LHCN-M2 (cell line): ENCODE results near the gene DEFB112. TPM values are rescaled to one million over a fixed set of nuclear protein-coding genes. Genes with fewer than 3 reads are reported as not detected.

Source experiments
- DNase-seq: peaks from one replicate; pipeline ENCODE4 v3.0.0-alpha.2; 2012; ENCODE audit warnings: low read depth
- polyA plus RNA-seq: library from polyadenylated mRNA; unstranded; fragments of >200 nt; gene quantifications from one replicate; pipeline ENCODE4 v1.2.1, GENCODE V29; 2012; ENCODE audit warnings: missing spikeins
- total RNA-seq: library from RNA; depleted of rRNA; stranded (reverse); fragments of >200 nt; gene quantifications from 2 replicates; pipeline ENCODE4 v1.2.3, GENCODE V29; 2014; rRNA removed

Gene DEFB112
- total RNA-seq = not detected in 2 replicates
- not detected for polyA plus RNA-seq

- no peak for DNase-seq
These were observed at the start of gene DEFB112 for GRCh38 chr6:50049829-50050228. DEFB112 (minus strand) TSS chr6:50049929; CDS start chr6:50049869, 60 bp downstream.

GRCh38 chr6:50098641-50098993, 48.9 kb upstream of the DEFB112 start:
- no peak for DNase-seq

- no peak for DNase-seq
These were observed 48.4 kb upstream of the DEFB112 start for GRCh38 chr6:50097966-50098640.

- no peak for DNase-seq
These were observed 46.6 kb upstream of the DEFB112 start for GRCh38 chr6:50096296-50096695.

GRCh38 chr6:50093938-50094272, 44.2 kb upstream of the DEFB112 start:
- no peak for DNase-seq

- no peak for DNase-seq
These were observed 43.6 kb upstream of the DEFB112 start for GRCh38 chr6:50093116-50093937.

- DNase-seq = peak; percentile 76
These were observed 41.9 kb upstream of the DEFB112 start for GRCh38 chr6:50091641-50092040.

- DNase-seq = no peak
These were observed 40.2 kb upstream of the DEFB112 start for GRCh38 chr6:50089911-50090310.

- peak; percentile 94 for DNase-seq
These were observed 37.7 kb upstream of the DEFB112 start for GRCh38 chr6:50087231-50087954.

GRCh38 chr6:50077385-50077784, 27.7 kb upstream of the DEFB112 start:
- DNase-seq = no peak

- DNase-seq = no peak
These were observed 26.7 kb upstream of the DEFB112 start for GRCh38 chr6:50076431-50076830.

GRCh38 chr6:50071921-50072320, 22.2 kb upstream of the DEFB112 start:
- DNase-seq = no peak

- no peak for DNase-seq
These were observed 20.4 kb upstream of the DEFB112 start for GRCh38 chr6:50070101-50070500.

- peak; percentile 13 for DNase-seq
These were observed 12.3 kb upstream of the DEFB112 start for GRCh38 chr6:50062051-50062450.

GRCh38 chr6:50056242-50056641, 6.5 kb upstream of the DEFB112 start:
- DNase-seq = no peak

GRCh38 chr6:50047026-50047425, 2.7 kb downstream of the DEFB112 start:
- DNase-seq = no peak

- peak; percentile 14 for DNase-seq
These were observed 18.8 kb downstream of the DEFB112 start for GRCh38 chr6:50030777-50031562.

GRCh38 chr6:50030350-50030749, 19.4 kb downstream of the DEFB112 start:
- DNase-seq = no peak

GRCh38 chr6:50025258-50025657, 24.5 kb downstream of the DEFB112 start:
- no peak for DNase-seq

GRCh38 chr6:50021894-50022293, 27.8 kb downstream of the DEFB112 start, which contains the start of gene DEFB110:
DEFB110 (minus strand) TSS chr6:50021994; CDS start chr6:50021935, 59 bp downstream.
- DNase-seq = no peak

- peak; percentile 77 for DNase-seq
These were observed 41.9 kb downstream of the DEFB112 start for GRCh38 chr6:50007819-50008218.
